Esophagus mucosa (tissue), 1 donor: ENCODE data around the gene ARHGDIB. TPM values are rescaled to one million over a fixed set of nuclear protein-coding genes. Genes with fewer than 3 reads are reported as not detected.
A peak's percentile ranks its signal among the peaks of the same experiment; 100 is the strongest.

ENCODE experiments used
- ATAC-seq: fragments of 200-7000 bp; cut with Tn5 transposase; one replicate; pipeline ENCODE4 v1.9.1; 2020
- total RNA-seq: library from RNA; stranded (reverse); gene quantifications from one replicate; pipeline ENCODE4 v1.2.4, GENCODE V29; 2023
- donor health status: DM: yes; HTN: yes; CAD: no.

The ARHGDIB gene
- total RNA-seq, 1 donor from 2014 or later, result 39.0 TPM

GRCh38 chr12:14982562-14982961 is 21.2 kb upstream of the ARHGDIB start:
- ATAC-seq, result no peak

GRCh38 chr12:14981049-14981448 is 19.6 kb upstream of the ARHGDIB start:
- no peak for ATAC-seq

GRCh38 chr12:14979468-14979867 is 18.1 kb upstream of the ARHGDIB start:
- no peak for ATAC-seq

GRCh38 chr12:14976658-14977057 is 15.3 kb upstream of the ARHGDIB start:
- ATAC-seq, result no peak

GRCh38 chr12:14975457-14975856 is 14.1 kb upstream of the ARHGDIB start:
- no peak for ATAC-seq

- ATAC-seq, result no peak
Measured at GRCh38 chr12:14974633-14975032, 13.2 kb upstream of the ARHGDIB start.

- no peak for ATAC-seq
Measured at GRCh38 chr12:14972816-14973215, 11.4 kb upstream of the ARHGDIB start, which contains the start of gene PDE6H. Gene PDE6H (plus strand): TSS chr12:14973042. CDS start chr12:14978013, 4,971 bp downstream.

GRCh38 chr12:14970473-14970872 is 9.1 kb upstream of the ARHGDIB start:
- ATAC-seq, result no peak

- ATAC-seq, result no peak
Measured at GRCh38 chr12:14968478-14968877, 7.1 kb upstream of the ARHGDIB start.

GRCh38 chr12:14965221-14965620 is 3.8 kb upstream of the ARHGDIB start:
- no peak for ATAC-seq

GRCh38 chr12:14964406-14964805 is 3.0 kb upstream of the ARHGDIB start:
- ATAC-seq, result no peak

GRCh38 chr12:14963520-14963919 is 2.1 kb upstream of the ARHGDIB start:
- no peak for ATAC-seq

- ATAC-seq, result no peak
Measured at GRCh38 chr12:14962797-14963196, 1.4 kb upstream of the ARHGDIB start.

- no peak for ATAC-seq
Measured at GRCh38 chr12:14962153-14962539, 745 bp upstream of the ARHGDIB start.

GRCh38 chr12:14960548-14961465 is 594 bp downstream of the ARHGDIB start:
- ATAC-seq, result peak; percentile 82

- ATAC-seq, result no peak
Measured at GRCh38 chr12:14959916-14960496, 1.4 kb downstream of the ARHGDIB start.

GRCh38 chr12:14959463-14959862 is 1.9 kb downstream of the ARHGDIB start:
- ATAC-seq, result no peak

- no peak for ATAC-seq
Measured at GRCh38 chr12:14959126-14959440, 2.3 kb downstream of the ARHGDIB start.

GRCh38 chr12:14958361-14959125 is 2.9 kb downstream of the ARHGDIB start:
- ATAC-seq, result no peak

- no peak for ATAC-seq
Measured at GRCh38 chr12:14957551-14958168, 3.7 kb downstream of the ARHGDIB start.

GRCh38 chr12:14956905-14957304 is 4.5 kb downstream of the ARHGDIB start:
- no peak for ATAC-seq

- no peak for ATAC-seq
Measured at GRCh38 chr12:14956024-14956891, 5.1 kb downstream of the ARHGDIB start.
